Stomach (tissue), 4 donors: Measurements from ENCODE around the gene THSD4.

ENCODE experiments used
- CTCF ChIP-seq, 7 experiments: fragments of 450-650 bp in 4 of 7; fragments of 200-600 bp in 3 of 7; sonication (generic) in 3 of 7; IDR thresholded peaks; one replicate each; pipeline ENCODE4 v1.5.1; 2016 to 2019; ENCODE audit warnings: antibody characterized with exemption in 7 of 7, control low read depth in 2 of 7, mild to moderate bottlenecking in 1 of 7
- EP300 ChIP-seq: sonication (generic); formaldehyde crosslinking; IDR thresholded peaks from one replicate; pipeline ENCODE4 v1.6.1; 2017; ENCODE audit warnings: antibody characterized with exemption
- POLR2A ChIP-seq, 4 donors: fragments of 450-650 bp; IDR thresholded peaks; one replicate each; pipeline ENCODE4 v1.6.1; 2016; ENCODE audit warnings: antibody characterized with exemption in 4 of 4, control low read depth in 2 of 4, mild to moderate bottlenecking in 1 of 4, moderate library complexity in 1 of 4
- POLR2AphosphoS5 ChIP-seq, 3 donors: sonication (generic); formaldehyde crosslinking; IDR thresholded peaks; one replicate each; pipeline ENCODE4 v1.6.1; 2016; ENCODE audit warnings: antibody characterized with exemption in 3 of 3

DNA sequence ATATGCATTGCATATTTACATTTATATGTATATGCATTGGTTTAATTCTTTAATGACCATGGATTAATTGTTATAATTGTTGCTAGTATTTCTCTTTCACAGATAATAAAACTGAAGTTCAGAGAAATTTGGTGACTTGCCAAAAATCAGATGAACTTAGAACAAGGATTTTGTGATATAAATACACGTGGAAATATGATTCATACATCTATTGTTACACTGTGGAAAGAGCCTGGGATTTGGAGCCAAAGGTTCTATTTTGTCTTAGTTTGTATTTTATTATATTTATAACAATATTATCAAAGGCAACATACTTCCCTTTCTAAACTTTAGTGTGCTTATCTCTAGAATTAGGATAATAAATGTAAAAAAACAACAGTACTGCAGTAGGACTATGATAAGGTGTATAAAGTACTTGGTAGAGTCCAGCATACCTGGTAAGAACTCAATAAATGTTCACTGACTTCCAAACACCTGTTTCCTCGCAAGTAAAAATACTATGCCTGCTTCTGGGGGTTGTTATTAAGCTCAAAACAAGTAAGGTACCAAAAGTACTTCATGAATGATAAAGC lies 342.9 kb downstream of the THSD4 start:
- TF ChIP-seq CTCF (IDR thresholded peaks at IDR 0.05) (no peak), POLR2A (IDR thresholded peaks at IDR 0.05) (no peak), POLR2AphosphoS5 (IDR thresholded peaks at IDR 0.05) (no peak), EP300 (no peak)
